ENCODE data around the gene HOXC13.

The HOXC13 gene

GRCh38 chr12:53982648-53983567, 44.3 kb downstream of the HOXC13 start:
- no peak for DNase-seq

GRCh38 chr12:53983568-53983949, 44.9 kb downstream of the HOXC13 start:
- DNase-seq: no peak

- DNase-seq: no peak
Observed at GRCh38 chr12:53983950-53984572, 45.4 kb downstream of the HOXC13 start.

- DNase-seq: peak; percentile 94
Observed at GRCh38 chr12:53984901-53985691, 46.5 kb downstream of the HOXC13 start, which contains the start of gene HOXC10. HOXC10 (plus strand) TSS chr12:53985146; CDS start chr12:53985260, 114 bp downstream.

GRCh38 chr12:53985692-53985993, 47.0 kb downstream of the HOXC13 start:
- no peak for DNase-seq

- DNase-seq: no peak
Observed at GRCh38 chr12:53985994-53986685, 47.5 kb downstream of the HOXC13 start.

GRCh38 chr12:53986686-53987483, 48.3 kb downstream of the HOXC13 start:
- DNase-seq: no peak

- no peak for DNase-seq
Observed at GRCh38 chr12:53987787-53988230, 49.2 kb downstream of the HOXC13 start.

- no peak for DNase-seq
Observed at GRCh38 chr12:53988541-53989226, 50.1 kb downstream of the HOXC13 start.

GRCh38 chr12:53989227-53990113, 50.8 kb downstream of the HOXC13 start:
- no peak for DNase-seq

- DNase-seq: no peak
Observed at GRCh38 chr12:53990311-53991076, 51.9 kb downstream of the HOXC13 start.

- no peak for DNase-seq
Observed at GRCh38 chr12:53991077-53991460, 52.4 kb downstream of the HOXC13 start.

- no peak for DNase-seq
Observed at GRCh38 chr12:53992377-53992889, 53.8 kb downstream of the HOXC13 start.

- no peak for DNase-seq
Observed at GRCh38 chr12:53993162-53994008, 54.8 kb downstream of the HOXC13 start.

- DNase-seq: no peak
Observed at GRCh38 chr12:53994009-53994263, 55.3 kb downstream of the HOXC13 start.

GRCh38 chr12:53994264-53995001, 55.8 kb downstream of the HOXC13 start:
- DNase-seq: no peak

GRCh38 chr12:53995002-53995377, 56.4 kb downstream of the HOXC13 start:
- no peak for DNase-seq

All from T1000 (cell line).